ENCODE measurements around the gene TDRD10. TPM values are rescaled to one million over a fixed set of nuclear protein-coding genes. Genes with fewer than 3 reads are reported as not detected.
"Not testable (repeated sequence)": the region's sequence is repeated elsewhere in the genome, so short reads cannot be mapped to it uniquely, and the experiment has no call there.

TDRD10 gene
- total RNA-seq, 1 donor from 2014 or later = 0.44 TPM

- ATAC-seq = no peak
These were observed 15.6 kb downstream of the TDRD10 start for GRCh38 chr1:154517661-154518060.

- ATAC-seq = peak; percentile 15
These were observed 17.6 kb downstream of the TDRD10 start for GRCh38 chr1:154519591-154519991.

- peak; percentile 37 for ATAC-seq
These were observed 18.3 kb downstream of the TDRD10 start for GRCh38 chr1:154520333-154520732.

GRCh38 chr1:154521695-154522094 is 19.7 kb downstream of the TDRD10 start:
- ATAC-seq = no peak

GRCh38 chr1:154524881-154525280 is 22.9 kb downstream of the TDRD10 start:
- no peak for ATAC-seq

GRCh38 chr1:154527192-154527591 is 25.2 kb downstream of the TDRD10 start:
- no peak for ATAC-seq

- ATAC-seq = no peak
These were observed 27.3 kb downstream of the TDRD10 start for GRCh38 chr1:154529308-154529707.

- ATAC-seq = not testable (repeated sequence)
These were observed 29.9 kb downstream of the TDRD10 start for GRCh38 chr1:154531950-154532349.

- ATAC-seq = peak; percentile 57
These were observed 32.2 kb downstream of the TDRD10 start for GRCh38 chr1:154533952-154534844.

GRCh38 chr1:154536570-154536969 is 34.6 kb downstream of the TDRD10 start:
- no peak for ATAC-seq

- ATAC-seq = no peak
These were observed 37.8 kb downstream of the TDRD10 start for GRCh38 chr1:154539486-154540483.

GRCh38 chr1:154541231-154541630 is 39.2 kb downstream of the TDRD10 start:
- ATAC-seq = no peak

- ATAC-seq = peak; percentile 67
These were observed 44.4 kb downstream of the TDRD10 start for GRCh38 chr1:154546264-154547063.

- ATAC-seq = peak; percentile 12
These were observed 45.2 kb downstream of the TDRD10 start for GRCh38 chr1:154547105-154547732.

- ATAC-seq = no peak
These were observed 46.0 kb downstream of the TDRD10 start for GRCh38 chr1:154548028-154548427.

- no peak for ATAC-seq
These were observed 47.3 kb downstream of the TDRD10 start for GRCh38 chr1:154549202-154549770.

GRCh38 chr1:154550070-154550469 is 48.1 kb downstream of the TDRD10 start:
- ATAC-seq = no peak

GRCh38 chr1:154550657-154551056 is 48.6 kb downstream of the TDRD10 start:
- ATAC-seq = no peak

- peak; percentile 80 for ATAC-seq
These were observed 49.5 kb downstream of the TDRD10 start for GRCh38 chr1:154551474-154551873.

- ATAC-seq = no peak
These were observed 50.0 kb downstream of the TDRD10 start for GRCh38 chr1:154552036-154552435.
